IPS DF 6.9 (cell line): Measurements from ENCODE around the gene CDK5RAP2.

Experiments used
- DNase-seq: peaks from one replicate; pipeline ENCODE4 v3.0.0-alpha.2; 2013; ENCODE audit warnings: low read depth, low spot score
- H3K27ac ChIP-seq: one replicate; pipeline ENCODE4 v1.5.1; 2013; ENCODE audit warnings: low read length, control low read depth
- H3K27me3 ChIP-seq: 2 replicates; pipeline ENCODE4 v1.6.1; 2013; ENCODE audit warnings: mild to moderate bottlenecking, low read length; ENCODE audit not compliant: control insufficient read depth, insufficient read depth
- H3K36me3 ChIP-seq: 2 replicates; pipeline ENCODE4 v1.6.1; 2013; ENCODE audit warnings: low read length; ENCODE audit not compliant: control insufficient read depth, insufficient read depth
- H3K4me1 ChIP-seq: 2 replicates; pipeline ENCODE4 v1.6.1; 2013; ENCODE audit warnings: low read length; ENCODE audit not compliant: control insufficient read depth, insufficient read depth
- H3K4me3 ChIP-seq: 2 replicates; pipeline ENCODE4 v1.5.1; 2013; ENCODE audit warnings: mild to moderate bottlenecking, low read length
- H3K9me3 ChIP-seq: 2 replicates; pipeline ENCODE4 v1.6.1; 2013; ENCODE audit warnings: low read length, inconsistent platforms; ENCODE audit not compliant: control insufficient read depth, insufficient read depth
- WGBS: extraction: QIAGEN DNeasy Blood & Tissue Kit; methylation state at CpG from one replicate; pipeline ENCODE4 v1.1.7; 2013; ENCODE audit warnings: mixed read lengths, missing lambda C conversion rate; ENCODE audit not compliant: insufficient read length, insufficient coverage; 5-methylcytosine and 5-hydroxymethylcytosine counted together

Gene CDK5RAP2

DNA sequence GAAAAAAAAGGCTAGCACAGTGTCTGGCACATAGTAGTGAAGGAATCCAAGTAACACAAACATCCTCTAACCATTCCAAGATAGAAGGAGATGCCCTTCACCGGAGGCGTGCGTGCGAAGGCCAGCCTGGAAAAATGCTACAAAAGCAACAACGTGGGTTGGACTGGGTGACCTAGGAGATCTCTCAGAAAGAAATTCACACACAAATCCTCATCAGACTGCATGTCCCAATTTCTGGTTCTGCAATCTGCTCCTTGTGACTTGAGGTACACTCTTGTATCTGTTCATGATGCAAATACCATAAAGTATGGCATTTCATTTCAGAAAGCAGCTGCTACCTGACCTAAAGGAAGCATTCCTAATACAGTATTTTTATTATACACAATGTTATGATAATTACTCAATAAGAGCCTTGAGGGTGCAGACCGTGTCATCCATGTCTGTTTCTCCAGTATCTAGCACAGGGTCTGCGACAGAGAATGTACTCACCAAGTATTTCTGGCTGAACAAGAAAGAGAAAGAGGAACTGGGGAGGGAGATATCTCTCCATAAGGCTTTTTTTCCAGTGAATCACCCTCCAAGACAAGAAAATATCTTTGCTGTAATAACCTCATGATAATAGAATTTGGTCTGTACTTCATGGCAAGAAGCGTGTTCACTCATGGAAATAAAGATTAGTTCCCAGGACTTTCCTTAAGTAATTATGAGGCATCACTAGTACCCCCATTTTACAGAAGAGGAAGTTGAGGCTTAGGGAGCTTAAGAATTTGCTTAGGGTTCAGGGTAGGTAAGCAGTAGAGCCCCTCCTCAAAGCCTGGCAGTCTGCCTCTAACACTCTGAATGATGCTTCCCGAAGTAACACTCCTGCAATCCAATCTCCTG is 138.3 kb downstream of the CDK5RAP2 start:
- H3K27me3 ChIP-seq: no peaks in the 10 kb centered on the region
- WGBS: no CpG with 5 or more reads among the region's 9 CpGs
- no peak for DNase-seq
- H3K27ac ChIP-seq: no peak overlapping the region
- H3K36me3 ChIP-seq: peaks cover 16% of the 10 kb centered on the region
- H3K4me3 ChIP-seq: no peak overlapping the region
- no peaks in the 10 kb centered on the region; the same call in 1 of the 2 replicates for H3K4me1 ChIP-seq
- H3K9me3 ChIP-seq: no peaks in the 10 kb centered on the region

DNA sequence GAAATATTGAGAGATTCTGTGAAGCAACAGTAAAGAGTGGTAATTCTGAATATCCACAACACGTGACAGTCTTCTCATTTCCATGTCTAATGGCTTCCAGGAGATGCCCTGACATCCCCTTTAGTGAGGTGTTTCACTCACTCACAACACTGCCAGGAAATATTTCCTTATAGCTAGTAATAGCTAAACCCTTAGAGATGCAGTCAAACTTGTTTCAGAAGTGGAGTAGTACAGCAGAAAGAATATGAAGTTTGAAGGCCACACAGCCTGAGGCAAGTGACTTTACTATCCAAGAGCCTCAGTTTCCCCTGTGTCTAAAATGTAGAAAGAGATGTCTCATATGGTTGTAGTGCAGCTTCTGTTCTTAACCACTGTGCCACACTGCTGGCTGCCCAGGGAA is 139.2 kb downstream of the CDK5RAP2 start:
- DNase-seq: no peak
- no peaks in the 10 kb centered on the region for H3K27me3 ChIP-seq
- no peaks in the 10 kb centered on the region for H3K9me3 ChIP-seq
- no peak overlapping the region for H3K27ac ChIP-seq
- H3K4me3 ChIP-seq: no peak overlapping the region
- whole genome bisulfite sequencing: no CpG with 5 or more reads among the region's 1 CpG
- H3K4me1 ChIP-seq: no peaks in the 10 kb centered on the region; the same call in 1 of the 2 replicates
- H3K36me3 ChIP-seq: peaks cover 16% of the 10 kb centered on the region

DNA sequence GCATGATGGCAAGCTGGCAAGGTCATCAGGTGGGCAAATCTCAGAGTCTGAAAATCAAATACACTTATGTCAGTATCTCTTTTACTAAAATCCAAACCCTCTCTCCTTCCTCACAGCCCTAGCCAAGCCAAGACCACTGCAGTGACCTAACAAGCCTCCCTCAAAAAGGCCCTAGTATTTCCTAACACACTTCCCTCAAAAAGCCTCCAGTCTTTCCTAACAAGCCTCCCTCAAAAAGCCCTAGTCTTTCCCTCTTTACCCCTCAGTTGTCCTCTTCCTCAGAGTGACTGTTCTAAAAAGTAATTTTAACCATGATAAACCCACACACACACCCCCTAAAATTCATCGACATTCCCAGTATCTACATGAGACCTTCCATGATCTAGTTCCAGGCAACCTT is 140.0 kb downstream of the CDK5RAP2 start:
- no peaks in the 10 kb centered on the region for H3K9me3 ChIP-seq
- 100% methylated on average over 1 of the region's 1 CpG for WGBS
- H3K27me3 ChIP-seq: no peaks in the 10 kb centered on the region
- no peak for DNase-seq
- peaks cover 13% of the 10 kb centered on the region for H3K36me3 ChIP-seq
- H3K4me1 ChIP-seq: no peaks in the 10 kb centered on the region; the same call in 1 of the 2 replicates
- H3K4me3 ChIP-seq: no peak overlapping the region
- no peak overlapping the region for H3K27ac ChIP-seq

DNA sequence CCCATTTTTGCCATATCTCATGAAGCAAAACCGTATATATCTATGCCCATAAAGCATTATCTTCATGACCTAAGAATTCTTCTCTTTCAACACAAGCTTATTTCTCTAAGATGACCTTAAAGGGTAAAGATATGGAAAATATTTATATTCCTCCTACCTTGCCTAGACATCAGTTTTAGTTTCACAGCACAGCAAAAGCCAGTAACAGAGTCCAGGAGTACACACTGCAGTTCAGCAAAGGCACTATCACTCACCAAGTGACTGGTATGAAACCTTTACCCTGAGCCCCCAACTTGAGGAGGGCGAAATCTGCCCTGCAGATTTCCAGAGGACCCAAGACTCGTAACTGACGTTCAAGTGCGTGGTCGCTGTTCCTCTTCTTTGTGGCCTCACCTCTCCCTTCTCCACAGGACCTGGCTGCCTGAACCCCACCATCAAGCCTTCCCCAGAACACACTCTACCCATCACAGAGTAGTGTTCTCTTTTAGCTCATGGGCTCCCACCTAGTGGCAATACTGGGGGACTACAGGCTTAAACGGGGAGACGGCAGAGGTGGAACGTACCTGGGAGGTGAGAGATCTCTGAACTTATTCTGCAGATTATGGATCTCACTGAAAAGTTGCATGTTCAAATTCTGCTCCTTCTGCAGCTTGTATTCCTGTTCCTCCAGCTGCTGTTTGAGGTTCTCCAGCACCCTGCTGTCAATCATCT is 141.0 kb downstream of the CDK5RAP2 start:
- H3K27ac ChIP-seq: no peak overlapping the region
- no peak overlapping the region for H3K4me3 ChIP-seq
- H3K27me3 ChIP-seq: no peaks in the 10 kb centered on the region
- no peaks in the 10 kb centered on the region; the same call in 1 of the 2 replicates for H3K4me1 ChIP-seq
- H3K36me3 ChIP-seq: peaks cover 13% of the 10 kb centered on the region
- H3K9me3 ChIP-seq: no peaks in the 10 kb centered on the region
- no CpG with 5 or more reads among the region's 9 CpGs for WGBS
- peak; percentile 31 for DNase-seq

DNA sequence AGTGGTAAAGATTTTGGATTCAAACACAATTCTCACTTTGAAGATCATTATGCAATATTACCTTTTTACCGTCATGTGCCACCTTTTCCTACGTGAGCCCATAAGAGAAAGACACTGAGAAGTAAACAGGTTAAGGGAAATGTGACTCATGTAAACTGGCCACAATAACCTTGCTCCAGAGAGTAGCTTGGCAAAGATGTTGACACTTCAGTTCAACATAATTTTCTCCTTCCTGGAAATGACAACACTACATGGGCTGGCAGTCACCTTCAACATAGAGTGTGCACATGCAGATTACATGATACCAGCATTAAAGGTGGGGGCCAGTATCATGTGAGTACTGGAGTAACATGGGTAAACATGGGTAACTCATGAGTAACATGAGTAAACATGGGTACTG is 141.9 kb downstream of the CDK5RAP2 start:
- Histone ChIP-seq H3K27ac (no peak overlapping the region), H3K9me3 (no peaks in the 10 kb centered on the region), H3K36me3 (peaks cover 9% of the 10 kb centered on the region; the same call in 1 of the 2 replicates), H3K27me3 (no peaks in the 10 kb centered on the region), H3K4me1 (no peaks in the 10 kb centered on the region; the same call in 1 of the 2 replicates), H3K4me3 (no peak overlapping the region)
- WGBS: no CpG with 5 or more reads among the region's 2 CpGs
- DNase-seq: no peak

DNA sequence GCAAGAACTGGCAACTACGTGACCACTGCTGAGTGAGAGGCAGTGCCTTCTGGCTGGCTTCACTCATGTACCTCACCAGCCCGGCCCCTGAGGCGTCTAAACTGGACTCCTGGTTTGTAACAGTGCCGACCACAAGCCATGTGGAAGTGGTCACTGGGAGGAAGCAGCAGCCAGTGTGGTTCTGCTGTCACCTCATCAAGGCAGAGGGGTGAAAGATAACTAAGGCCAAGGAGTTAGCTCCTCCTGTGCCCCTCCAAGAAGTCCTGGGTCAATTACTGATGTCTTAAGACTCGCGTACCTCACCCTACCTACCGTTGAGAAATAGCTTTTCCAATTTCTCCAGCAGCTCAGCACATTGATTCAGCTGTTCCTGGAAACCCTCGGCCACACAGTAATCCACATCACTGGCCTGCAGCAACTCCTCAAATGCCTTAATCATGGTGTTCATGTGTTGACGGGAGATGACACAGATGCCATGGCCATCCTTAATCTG is 142.9 kb downstream of the CDK5RAP2 start:
- no peak for DNase-seq
- WGBS: no CpG with 5 or more reads among the region's 9 CpGs
- Histone ChIP-seq H3K27ac (no peak overlapping the region), H3K27me3 (no peaks in the 10 kb centered on the region), H3K4me1 (no peaks in the 10 kb centered on the region), H3K9me3 (no peaks in the 10 kb centered on the region), H3K4me3 (no peak overlapping the region), H3K36me3 (peaks cover 7% of the 10 kb centered on the region; the same call in 1 of the 2 replicates)

DNA sequence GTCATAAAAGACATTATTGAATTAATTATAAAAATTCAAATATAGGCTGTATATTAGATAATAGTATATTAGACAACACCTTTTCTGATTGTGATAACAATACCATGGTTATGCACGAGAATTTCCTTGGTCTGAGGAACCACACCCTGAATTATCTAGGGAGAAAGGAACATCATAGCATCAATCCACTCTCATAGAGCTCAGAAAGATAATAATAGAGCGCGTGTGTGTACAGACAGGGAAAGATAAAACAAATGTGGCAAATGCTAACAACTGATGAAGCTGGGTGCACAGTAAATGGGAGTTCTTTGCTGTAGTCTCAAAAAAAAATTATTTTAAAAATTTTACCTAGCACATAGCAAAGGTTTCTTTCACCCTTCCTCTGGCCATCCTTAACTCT is 143.5 kb downstream of the CDK5RAP2 start:
- H3K9me3 ChIP-seq: no peaks in the 10 kb centered on the region
- H3K36me3 ChIP-seq: peaks cover 7% of the 10 kb centered on the region; the same call in 1 of the 2 replicates
- no CpG with 5 or more reads among the region's 3 CpGs for WGBS
- no peak overlapping the region for H3K4me3 ChIP-seq
- H3K4me1 ChIP-seq: no peaks in the 10 kb centered on the region
- DNase-seq: no peak
- no peak overlapping the region for H3K27ac ChIP-seq
- H3K27me3 ChIP-seq: no peaks in the 10 kb centered on the region

DNA sequence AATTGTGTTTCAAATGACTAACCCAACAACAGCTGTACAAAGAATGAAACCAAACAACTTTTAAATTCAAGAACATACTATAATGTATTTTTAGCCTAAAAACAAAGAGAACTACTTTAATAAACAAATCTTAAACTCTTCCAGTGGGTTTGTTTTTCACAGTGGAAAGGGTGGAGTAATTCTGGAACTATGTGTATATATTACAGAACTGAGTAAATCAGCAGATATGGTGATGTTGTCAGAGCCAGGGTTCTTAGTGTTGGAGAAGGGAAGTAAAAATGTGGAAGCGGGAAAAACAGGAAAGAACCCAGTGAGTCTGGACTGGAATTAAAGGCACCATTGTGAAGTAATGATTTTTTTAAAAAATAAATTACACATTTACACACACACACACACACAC is 144.9 kb downstream of the CDK5RAP2 start:
- DNase-seq: no peak
- no CpG with 5 or more reads among the region's 1 CpG for WGBS
- no peaks in the 10 kb centered on the region for H3K9me3 ChIP-seq
- H3K27ac ChIP-seq: no peak overlapping the region
- no peaks in the 10 kb centered on the region for H3K27me3 ChIP-seq
- H3K4me3 ChIP-seq: no peak overlapping the region
- peaks cover 7% of the 10 kb centered on the region; the same call in 1 of the 2 replicates for H3K36me3 ChIP-seq
- no peaks in the 10 kb centered on the region for H3K4me1 ChIP-seq

- no CpG with 5 or more reads among the region's 6 CpGs for WGBS
- no peaks in the 10 kb centered on the region for H3K4me1 ChIP-seq
- H3K36me3 ChIP-seq: peaks cover 7% of the 10 kb centered on the region; the same call in 1 of the 2 replicates
- no peak overlapping the region for H3K27ac ChIP-seq
- H3K9me3 ChIP-seq: no peaks in the 10 kb centered on the region
- H3K27me3 ChIP-seq: no peaks in the 10 kb centered on the region
- no peak for DNase-seq
- H3K4me3 ChIP-seq: no peak overlapping the region
Observed at GRCh38 chr9:120434532-120434931, 145.4 kb downstream of the CDK5RAP2 start.

GRCh38 chr9:120433701-120434100 is 146.3 kb downstream of the CDK5RAP2 start:
- Histone ChIP-seq H3K4me1 (no peaks in the 10 kb centered on the region), H3K9me3 (no peaks in the 10 kb centered on the region), H3K27ac (no peak overlapping the region), H3K4me3 (no peak overlapping the region), H3K27me3 (no peaks in the 10 kb centered on the region), H3K36me3 (peaks cover 5% of the 10 kb centered on the region; the same call in 1 of the 2 replicates)
- DNase-seq: no peak
- WGBS: no CpG with 5 or more reads among the region's 4 CpGs
